ENCODE data around the gene FBH1.
"Not testable (repeated sequence)": the region's sequence is repeated elsewhere in the genome, so short reads cannot be mapped to it uniquely, and the experiment has no call there.

Gene FBH1

DNA sequence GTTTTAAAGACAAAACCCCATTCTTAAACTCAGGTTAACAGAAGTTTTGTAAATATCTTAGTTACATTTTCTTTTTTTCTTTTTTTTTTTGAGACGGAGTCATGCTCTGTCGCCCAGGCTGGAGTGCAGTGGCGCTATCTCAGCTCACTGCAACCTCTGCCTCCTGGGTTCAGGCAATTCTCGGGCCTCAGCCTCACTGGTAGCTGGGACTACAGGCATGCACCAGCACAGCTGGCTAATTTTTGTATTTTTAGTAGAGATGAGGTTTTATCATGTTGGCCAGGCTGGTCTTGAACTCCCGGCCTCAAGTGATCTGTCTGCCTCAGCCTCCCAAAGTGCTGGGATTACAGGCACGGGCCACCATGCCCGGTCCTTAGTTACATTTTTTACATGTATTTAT, 13.0 kb upstream of the FBH1 start:
- not testable (repeated sequence) for DNase-seq

DNA sequence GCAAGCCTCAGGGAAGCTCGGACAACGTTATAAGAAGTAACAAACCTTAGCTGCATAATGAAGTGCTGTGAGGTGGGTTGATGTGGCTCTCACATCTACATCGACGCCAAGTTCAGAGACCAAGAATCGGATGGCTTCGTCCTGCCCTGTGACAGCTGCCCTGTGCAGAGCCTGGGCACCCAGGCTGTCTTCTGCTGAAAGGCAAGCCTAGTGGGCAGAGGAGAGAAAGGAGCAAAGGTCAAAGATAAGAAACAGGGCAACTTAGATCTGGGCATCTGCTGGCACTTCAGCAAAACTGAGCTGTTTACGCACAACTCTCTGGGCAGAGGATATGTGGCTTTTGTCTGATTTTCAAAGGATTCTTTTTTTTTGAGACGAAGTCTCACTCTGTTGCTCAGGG, 7.1 kb upstream of the FBH1 start:
- no peak for DNase-seq

DNA sequence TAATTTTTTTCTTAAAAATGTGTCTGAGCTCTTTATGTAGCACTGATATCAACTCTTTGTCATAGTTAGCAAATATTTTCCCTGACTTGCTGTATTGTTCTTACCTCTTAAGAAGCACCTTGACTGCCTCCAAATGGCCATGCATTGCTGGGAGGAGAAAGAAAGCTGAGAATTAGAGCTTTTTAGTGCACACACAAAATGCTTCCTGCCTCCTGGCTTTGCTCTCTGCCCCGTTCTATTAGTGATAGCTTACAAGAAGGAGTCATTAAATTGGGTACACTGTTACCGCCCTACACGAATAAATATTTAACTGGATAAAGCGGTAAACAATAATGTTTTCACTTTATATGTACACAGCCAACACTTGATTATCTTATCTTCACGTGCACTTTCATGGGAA, 4.4 kb upstream of the FBH1 start:
- no peak for DNase-seq

DNA sequence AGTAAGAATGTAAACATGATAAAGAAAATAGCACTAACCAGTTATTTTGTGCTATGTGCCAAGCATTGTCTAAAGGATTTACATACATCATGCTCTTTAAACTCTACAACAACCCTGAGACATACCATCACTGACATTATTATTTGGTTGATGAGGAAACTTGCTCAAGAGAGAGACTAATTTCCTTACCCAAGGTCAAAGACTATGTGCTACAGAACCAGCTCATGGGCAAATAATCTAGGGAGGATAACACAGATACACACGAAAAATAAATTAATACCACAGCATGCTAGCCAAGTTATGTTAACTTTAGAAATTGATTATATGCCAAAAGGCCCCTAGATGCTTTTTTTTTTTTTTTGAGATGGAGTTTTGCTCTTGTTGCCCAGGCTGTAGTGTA, 3.0 kb upstream of the FBH1 start:
- DNase-seq: no peak

DNA sequence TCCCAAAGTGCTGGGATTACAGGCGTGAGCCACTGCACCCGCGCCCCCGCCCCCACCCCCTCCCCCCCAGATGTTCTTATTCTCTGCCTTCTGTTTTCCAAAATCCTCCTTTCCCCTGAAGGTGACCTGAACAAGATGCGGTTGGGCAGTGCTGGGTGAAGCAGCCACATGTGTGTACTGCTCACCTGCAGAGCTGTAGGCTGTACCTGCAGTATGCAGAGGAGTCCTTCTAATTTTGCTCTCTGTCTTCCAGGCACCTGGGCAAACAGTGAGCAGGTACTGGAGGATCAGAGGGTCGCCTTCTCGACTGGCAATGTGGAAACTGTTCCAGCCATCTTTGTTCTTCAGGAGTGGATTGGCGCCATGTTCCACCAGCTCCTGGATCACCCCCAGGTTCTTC, 2.4 kb upstream of the FBH1 start:
- no peak for DNase-seq

DNA sequence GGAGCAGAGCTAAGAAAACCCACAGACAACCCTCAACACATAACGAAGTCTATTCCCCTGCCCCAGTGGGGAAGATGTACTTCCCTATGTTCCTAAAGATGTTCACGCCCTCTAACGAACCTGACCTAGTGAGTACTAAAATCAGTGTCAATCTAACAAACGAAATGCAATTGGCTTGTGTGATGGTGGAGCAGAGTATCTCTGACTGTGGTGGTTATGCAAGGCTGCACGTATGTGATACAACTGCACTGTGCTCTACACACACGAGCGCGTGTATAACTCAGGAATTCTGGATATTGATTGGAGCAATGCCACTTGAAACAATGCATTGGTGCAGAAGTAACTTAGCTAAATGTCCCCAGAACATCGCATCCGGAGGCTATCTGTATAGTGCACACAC, 1.7 kb upstream of the FBH1 start:
- DNase-seq: no peak

DNA sequence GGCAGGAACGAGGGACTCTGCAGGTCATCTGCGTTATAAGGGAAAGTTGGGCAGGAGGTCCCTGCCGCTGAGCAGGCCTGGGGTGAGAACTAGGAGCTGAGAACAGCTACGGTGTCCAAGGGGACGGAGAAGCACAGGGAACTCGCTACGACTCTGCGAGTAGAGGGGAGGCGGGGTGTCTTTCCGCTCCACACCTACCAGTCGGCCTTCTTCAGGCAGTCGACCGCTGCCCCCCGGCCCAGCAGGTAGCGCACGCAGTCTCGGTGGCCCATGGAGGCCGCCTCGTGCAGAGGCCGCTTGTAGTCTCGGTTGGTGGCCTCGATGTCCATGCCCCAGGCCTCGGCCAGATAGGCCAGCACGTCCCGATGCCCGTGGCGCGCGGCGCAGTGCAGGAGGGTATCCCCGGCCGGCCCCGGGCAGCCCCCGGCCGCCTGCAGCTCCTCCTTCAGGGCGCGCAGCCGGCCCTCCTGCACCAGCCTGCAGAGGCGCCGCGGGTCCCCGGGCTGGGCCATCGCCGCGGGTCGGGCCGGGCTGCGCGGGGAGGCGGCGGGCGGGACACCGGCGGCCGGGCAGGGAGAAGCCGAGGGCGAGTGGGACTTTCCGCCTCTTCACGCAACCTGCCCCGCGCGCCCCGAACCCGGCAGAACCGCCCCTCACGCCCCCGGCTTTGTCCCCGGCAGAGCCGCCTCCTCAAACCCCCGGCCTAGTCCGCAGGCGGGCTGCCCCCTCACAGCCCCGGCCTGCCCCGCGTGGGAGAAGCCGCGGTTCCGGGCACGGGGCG, 1.0 kb upstream of the FBH1 start:
- no peak for DNase-seq

DNA sequence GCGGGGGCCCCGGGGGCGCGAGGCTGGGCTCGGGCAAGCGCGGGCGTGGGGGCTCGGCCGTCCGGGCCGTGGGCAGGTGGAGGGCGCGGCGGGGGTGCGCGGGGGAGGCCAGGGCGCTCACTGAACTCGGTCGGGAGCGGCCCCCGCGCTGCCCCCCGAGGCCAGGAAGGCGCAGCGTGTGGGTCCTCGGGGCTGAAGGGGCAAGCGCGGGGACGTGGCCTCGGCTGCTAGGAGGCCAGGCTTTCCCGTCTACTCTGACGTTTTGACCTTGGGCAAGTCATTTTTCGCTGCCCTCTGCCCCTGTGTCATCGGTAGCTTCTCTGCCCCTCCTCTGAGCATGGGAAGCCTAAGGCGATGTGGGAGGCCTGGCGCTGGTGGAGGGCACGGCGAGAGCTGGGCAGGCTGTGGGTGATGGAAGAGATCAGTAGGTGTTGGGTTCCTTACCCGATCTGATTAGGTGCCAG, 441 bp downstream of the FBH1 start:
- DNase-seq: no peak

DNA sequence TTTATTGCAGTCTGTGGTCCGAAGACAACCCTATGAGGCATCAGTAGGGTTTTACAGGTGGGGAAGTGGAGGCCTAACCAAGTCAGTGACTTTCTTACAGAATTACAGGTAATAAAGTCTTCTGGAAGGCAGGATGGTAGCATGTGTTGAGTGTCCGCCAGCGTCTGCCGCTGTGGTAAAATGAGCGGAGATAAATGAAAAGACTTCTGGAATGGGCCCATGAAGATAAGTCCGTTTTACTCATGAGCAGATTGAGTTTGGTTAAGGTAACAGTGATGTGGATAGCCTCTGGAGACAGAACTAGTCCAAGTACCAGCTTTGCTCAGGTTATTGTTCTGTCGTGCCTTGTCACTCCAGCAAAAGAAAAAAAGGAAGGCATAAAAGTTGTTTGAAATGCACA, 966 bp downstream of the FBH1 start:
- no peak for DNase-seq

DNA sequence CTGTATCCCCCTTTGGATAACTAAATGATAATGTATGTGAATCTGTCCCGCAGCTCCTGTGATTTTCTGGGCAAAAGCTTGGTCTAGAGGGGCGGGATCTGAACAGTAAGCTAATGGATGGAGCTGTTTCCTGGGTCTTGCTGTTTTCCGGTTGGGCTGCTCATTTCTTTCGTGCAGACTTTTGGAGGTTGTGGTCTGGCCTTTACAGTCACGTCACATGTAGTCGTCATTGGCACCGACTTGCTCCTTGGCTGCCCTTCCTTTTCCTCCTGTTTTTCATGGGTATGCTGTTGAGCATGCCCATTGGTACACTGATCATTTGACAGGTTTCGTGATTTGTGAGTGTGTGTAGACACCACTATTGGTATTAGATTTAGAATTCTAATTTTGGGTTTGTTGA, 2.0 kb downstream of the FBH1 start:
- DNase-seq: no peak

DNA sequence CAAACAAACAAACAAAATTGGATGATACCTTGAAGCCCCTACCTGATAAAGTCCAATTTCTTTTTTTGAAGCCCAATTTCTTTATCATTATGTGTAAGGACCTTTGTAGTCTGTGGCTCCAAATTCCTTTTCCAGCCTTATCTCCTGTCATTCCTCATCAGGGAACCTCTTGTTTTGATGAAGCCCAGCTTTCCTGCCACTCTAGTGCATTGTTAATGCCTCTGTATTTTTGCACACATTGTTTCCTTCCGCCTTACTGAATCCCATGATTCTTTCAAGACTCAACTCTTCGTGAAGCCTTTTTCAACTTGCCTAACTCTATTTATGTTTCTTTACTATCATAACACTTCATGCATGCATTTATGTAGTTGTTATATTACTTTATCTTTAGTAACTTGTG, 3.3 kb downstream of the FBH1 start:
- DNase-seq: no peak

DNA sequence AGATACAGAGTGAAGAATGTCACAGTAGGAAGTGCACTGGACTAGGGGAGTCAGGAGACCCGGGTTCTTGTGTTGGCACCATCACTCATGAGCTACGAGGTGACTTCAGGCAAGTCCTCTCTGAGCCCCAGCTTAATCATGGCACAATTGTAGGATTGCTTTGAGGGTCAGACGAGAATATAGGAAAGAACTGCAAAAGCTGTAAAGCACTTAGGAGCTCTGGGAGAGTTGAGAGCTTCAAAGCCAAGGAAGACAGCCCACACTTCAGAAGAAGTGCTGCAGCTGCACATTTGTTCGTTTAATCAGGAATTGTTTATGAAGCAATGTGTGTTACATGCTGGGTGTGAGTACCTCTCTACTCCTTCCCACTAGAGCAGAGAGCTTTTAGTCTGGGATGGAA, 4.4 kb downstream of the FBH1 start:
- no peak for DNase-seq

DNA sequence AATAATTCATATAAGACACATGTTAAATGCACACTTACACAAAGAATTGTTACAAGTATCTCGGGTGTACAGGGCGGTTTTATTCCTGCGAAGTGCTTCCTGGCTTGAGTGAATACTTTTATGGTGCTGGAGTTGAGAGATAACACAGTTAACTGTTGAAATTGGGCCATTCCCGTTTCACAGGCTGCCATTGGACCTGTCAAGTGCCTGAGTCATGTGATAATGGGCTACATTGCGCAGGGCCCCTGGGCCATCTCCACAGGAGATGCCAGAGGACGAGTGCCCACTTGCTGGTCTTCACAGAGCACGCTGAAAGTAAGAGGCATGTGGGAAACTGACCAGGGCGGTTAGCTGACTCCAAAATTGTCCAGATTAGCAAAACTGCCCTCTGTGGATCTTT, 4.8 kb downstream of the FBH1 start:
- no peak for DNase-seq

DNA sequence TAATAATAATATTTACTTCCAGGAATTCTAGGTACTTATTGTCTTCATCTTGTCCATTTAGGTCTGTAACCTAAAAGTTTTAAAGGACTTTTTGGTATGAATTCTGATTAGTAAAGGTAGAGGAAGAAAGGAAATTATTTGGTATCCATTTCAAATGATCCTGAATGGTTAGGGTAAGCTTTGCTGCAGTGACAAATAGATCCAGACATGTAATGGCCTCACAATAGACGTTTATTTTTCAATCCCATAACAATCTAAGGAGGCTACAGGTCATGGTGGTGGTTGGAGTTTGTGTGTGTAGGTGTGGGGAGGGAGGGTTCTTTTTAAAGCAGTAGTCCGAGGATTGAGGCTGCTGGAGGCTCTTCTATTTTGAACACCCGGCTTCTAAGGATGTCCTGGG, 5.3 kb downstream of the FBH1 start:
- no peak for DNase-seq

DNA sequence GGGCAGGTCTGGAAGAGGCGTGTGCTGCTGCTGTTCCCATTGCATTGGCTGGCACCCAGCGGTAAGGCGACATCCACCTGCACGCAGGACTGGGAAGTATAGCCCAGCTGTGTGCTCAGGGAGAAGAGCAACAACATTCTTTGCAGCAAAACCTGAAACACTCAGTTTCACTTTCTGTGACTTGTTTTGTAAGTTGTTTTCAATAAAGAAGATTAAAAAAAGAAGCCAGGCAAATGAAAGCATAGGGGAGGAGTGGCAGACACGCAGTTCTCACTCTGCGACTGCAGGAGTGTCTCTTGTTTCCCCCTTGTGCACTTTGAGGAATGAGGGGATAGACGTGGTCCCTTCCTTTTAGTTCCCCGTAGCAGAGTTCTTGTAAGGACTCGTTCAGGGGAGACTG, 5.8 kb downstream of the FBH1 start:
- no peak for DNase-seq

DNA sequence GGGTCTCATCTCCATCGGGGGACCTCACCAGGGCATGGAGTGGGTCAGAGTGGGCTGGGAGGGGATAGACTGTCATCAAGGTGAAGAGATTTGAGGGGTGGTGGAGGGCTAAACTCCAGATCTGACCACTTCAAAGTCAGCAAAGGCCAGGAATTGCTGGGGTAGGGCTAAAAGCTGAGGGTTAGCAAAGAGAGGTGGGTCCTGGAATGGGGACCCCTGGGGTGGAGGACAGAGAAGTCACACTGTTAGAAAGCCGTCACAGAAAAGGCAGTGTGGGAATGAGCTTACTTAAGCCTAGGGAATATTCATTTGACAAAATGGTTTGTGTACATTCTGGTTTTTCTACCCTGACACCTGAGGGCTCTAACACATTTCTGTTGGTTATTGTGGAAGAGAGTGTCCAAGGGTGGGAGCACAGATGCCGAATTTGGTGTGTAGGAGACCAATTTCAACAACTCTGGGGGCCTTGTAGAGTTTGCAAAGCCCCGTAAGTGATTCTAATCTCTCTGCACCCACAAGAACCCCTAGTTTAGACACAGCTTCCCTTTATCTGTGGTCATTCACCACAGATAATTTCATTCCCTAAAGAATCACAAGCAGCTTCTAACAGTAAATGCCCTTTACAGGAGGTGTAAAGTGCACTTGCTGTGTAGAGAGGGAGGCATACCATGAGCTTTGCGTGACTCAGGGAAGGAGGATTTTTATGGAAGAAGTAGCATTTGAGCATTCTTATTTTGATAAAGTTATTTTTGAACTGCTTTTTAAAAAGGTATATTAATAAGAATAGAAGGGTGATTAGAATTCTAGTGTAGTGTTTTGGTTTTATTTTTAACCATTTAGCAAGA, 6.4 kb downstream of the FBH1 start:
- DNase-seq: no peak

DNA sequence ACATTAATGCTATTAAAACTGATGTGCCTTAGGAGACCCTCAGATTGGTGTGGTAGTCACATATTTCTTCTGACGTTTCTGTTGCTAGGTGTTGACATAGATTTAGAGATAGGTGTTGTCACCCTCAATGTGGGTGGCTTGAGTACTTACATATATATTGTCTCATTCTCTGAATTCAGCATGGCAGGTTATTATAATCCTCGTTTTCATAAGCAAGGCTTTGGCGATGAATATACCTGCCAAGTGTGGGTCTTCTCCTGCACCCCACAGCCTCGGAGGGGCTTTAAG, 7.0 kb downstream of the FBH1 start:
- DNase-seq: no peak

DNA sequence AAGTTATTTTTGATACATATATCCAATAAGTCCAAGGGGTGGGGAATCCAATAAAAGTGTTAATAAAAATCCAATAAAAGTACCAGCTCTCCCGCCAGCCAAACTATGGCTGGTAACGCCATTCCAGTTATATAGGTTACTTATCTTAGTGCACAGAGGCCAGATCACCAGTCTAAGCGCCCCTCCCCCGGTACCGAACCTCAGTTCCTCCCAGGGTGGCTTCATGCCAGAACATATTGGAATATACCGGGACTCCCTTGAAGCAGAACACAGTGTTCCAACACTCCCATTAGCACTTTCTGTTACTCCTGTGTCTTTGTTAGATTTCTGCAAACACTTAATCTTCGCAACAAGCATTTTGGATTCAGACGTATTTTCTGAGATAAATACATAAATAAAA, 7.5 kb downstream of the FBH1 start:
- no peak for DNase-seq

DNA sequence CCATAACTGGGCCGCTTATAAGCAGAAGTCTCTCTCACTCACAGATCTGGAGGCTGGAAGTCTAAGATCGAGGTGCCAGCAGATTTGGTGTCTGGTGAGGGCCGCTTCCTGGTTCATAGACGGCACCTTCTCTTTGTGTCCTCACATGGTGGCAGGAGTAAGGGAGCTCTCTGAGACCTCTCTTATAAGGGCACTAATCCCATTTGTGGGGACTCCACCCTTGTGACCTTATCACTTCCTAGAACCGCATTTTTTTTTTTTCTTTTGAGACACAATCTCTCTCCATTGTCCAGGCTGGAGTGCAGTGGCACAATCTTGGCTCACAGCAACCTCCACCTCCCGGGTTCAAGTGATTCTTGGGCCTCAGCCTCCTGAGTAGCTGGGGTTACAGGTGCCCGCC, 8.1 kb downstream of the FBH1 start:
- no peak for DNase-seq

DNA sequence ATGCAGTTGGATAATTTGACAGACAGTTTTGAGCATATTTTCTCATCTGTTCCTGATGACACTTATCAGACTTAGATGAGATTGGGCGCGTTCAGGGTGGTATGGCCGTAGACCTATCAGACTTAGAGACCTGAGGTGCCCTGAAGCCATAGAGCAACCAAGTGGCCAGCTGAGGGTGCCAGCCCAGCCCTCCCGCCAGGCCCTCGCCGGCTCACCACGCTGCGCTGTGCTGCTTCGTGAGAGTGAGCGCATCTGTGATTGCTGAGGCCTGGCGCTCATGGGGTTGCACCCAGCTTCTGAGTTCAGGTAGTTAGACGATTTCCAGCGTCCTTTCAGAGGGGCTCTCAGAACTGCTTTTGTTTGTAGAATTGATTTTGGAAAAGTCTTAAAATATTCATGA, 10.2 kb downstream of the FBH1 start:
- DNase-seq: no peak

DNA sequence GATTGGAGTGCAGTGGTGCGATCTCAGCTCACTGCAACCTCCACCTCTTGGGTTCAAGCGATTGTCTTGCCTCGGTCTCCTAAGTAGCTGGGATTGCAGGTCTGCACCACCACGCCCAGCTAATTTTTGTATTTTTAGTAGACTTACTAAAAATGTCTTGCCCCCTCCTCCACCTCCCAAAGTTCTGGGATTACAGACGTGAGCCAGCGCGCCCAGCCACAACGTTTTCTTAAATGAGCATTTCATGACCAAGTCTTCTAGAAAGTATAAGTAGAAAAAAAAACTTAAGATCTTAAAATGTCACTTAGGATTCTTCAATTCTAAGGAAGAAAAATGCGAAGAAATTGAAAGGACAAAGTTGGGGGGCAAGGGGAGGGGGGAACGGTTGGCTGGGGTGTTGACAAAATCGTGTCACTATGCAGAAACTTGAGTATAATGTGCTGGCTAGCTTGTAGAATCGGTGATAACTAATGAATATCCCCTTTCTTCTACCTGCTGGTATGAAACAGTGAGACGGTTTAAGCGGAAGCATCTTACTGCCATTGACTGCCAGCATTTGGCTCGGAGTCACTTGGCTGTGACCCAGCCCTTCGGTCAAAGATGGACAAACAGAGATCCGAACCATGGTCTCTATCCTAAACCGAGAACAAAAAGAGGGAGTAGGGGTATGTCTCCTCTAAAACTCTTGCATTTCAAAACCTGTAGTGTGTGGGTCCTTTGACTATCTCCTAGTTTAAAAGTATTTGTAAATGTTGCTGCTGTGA, 12.7 kb downstream of the FBH1 start:
- no peak for DNase-seq

DNA sequence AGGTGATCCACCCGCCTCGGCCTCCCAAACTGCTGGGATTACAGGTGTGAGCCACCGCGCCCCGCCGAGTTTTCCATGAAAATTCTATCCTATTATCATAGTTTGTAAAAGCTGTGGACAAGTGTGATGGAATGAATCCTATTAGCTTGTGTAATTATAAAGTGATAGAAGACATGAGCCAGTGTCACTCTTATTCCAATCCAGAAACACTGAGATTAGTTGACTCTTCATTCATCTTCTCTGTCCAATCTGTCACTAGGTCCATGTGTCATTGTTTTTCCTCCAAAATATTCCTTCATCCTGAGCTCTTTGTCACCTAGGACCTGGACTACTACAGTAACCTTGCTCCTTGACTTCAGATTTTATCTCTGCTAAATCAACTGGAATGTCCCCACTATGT, 13.5 kb downstream of the FBH1 start:
- no peak for DNase-seq

DNA sequence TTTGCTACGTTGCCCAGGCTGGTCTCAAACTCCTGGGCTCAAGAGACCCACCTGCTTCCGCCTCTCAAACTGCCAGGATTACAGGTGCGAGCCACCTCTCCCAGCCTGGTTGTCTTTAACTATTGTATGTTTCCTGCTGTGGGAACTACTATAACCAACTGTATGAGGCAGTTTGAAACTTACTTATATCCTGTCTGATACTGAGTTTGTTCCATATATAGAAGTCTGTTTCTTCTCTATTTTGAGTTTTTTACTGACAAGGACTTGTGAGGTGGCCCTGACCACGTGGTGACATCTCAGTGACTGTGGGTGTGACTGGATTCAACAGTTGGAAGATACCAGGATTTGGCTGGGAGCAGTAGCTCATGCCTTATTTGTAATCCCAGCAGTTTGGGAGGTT, 14.2 kb downstream of the FBH1 start:
- DNase-seq: no peak

All from DMS153 (cell line).